WERI-Rb-1 (cell line): ENCODE measurements around the gene KIFC3.

Experiments
- DNase-seq: peaks from one replicate; pipeline ENCODE4 v3.0.0-alpha.2; 2020
- H3K27ac ChIP-seq: fragments of 250-450 bp; sonication (Bioruptor Pico); 2 replicates; pipeline ENCODE4 v1.5.1; 2020; ENCODE audit warnings: mild to moderate bottlenecking, moderate library complexity
- H3K27me3 ChIP-seq: fragments of 250-450 bp; sonication (Bioruptor Pico); 2 replicates; pipeline ENCODE4 v1.5.1; 2021; ENCODE audit warnings: mild to moderate bottlenecking, low read depth, moderate library complexity; ENCODE audit not compliant: insufficient read depth, severe bottlenecking
- H3K36me3 ChIP-seq: fragments of 250-450 bp; sonication (Bioruptor Pico); 2 replicates; pipeline ENCODE4 v1.5.1; 2020; ENCODE audit warnings: mild to moderate bottlenecking, moderate library complexity
- H3K4me3 ChIP-seq: 2 replicates; pipeline ENCODE4 v1.5.1; 2011; ENCODE audit warnings: low read depth, mild to moderate bottlenecking, control low read depth, low read length
- H3K9me3 ChIP-seq: fragments of 250-450 bp; sonication (Bioruptor Pico); 2 replicates; pipeline ENCODE4 v1.5.1; 2021; ENCODE audit warnings: mild to moderate bottlenecking, moderate library complexity; ENCODE audit not compliant: severe bottlenecking
- CTCF ChIP-seq: IDR thresholded peaks from 2 replicates; pipeline ENCODE4 v1.5.1; 2011; ENCODE audit warnings: low read depth, mild to moderate bottlenecking, control low read depth, inconsistent platforms, low read length

Gene KIFC3

GRCh38 chr16:57822856-57823255 lies 20.6 kb upstream of the KIFC3 start:
- Histone ChIP-seq H3K4me3 (no peak overlapping the region), H3K27ac (no peak overlapping the region), H3K36me3 (no peaks in the 10 kb centered on the region), H3K27me3 (no peaks in the 10 kb centered on the region), H3K9me3 (no peaks in the 10 kb centered on the region)
- TF ChIP-seq CTCF: no peak
- no peak for DNase-seq

- Histone ChIP-seq H3K4me3 (no peak overlapping the region), H3K36me3 (no peaks in the 10 kb centered on the region), H3K27me3 (no peaks in the 10 kb centered on the region), H3K27ac (no peak overlapping the region), H3K9me3 (no peaks in the 10 kb centered on the region)
- DNase-seq: no peak
- TF ChIP-seq CTCF: no peak
Measured at GRCh38 chr16:57822018-57822553, 19.8 kb upstream of the KIFC3 start.

- Histone ChIP-seq H3K27me3 (no peaks in the 10 kb centered on the region), H3K4me3 (no peak overlapping the region), H3K36me3 (no peaks in the 10 kb centered on the region), H3K27ac (no peak overlapping the region), H3K9me3 (no peaks in the 10 kb centered on the region)
- DNase-seq: no peak
- no peak for TF ChIP-seq CTCF
Measured at GRCh38 chr16:57821149-57821971, 19.1 kb upstream of the KIFC3 start.

- H3K27me3 ChIP-seq: no peaks in the 10 kb centered on the region
- no peaks in the 10 kb centered on the region for H3K9me3 ChIP-seq
- no peak overlapping the region for H3K27ac ChIP-seq
- no peak for DNase-seq
- H3K36me3 ChIP-seq: no peaks in the 10 kb centered on the region
- TF ChIP-seq CTCF: no peak
- no peak overlapping the region for H3K4me3 ChIP-seq
Measured at GRCh38 chr16:57818377-57819064, 16.2 kb upstream of the KIFC3 start.

GRCh38 chr16:57817680-57818079 lies 15.4 kb upstream of the KIFC3 start:
- Histone ChIP-seq H3K9me3 (no peaks in the 10 kb centered on the region), H3K4me3 (no peak overlapping the region), H3K27ac (no peak overlapping the region), H3K36me3 (no peaks in the 10 kb centered on the region), H3K27me3 (no peaks in the 10 kb centered on the region)
- no peak for DNase-seq
- TF ChIP-seq CTCF: no peak
